A172 (cell line): ENCODE data around the gene ST6GAL1. TPM values are rescaled to one million over a fixed set of nuclear protein-coding genes. Genes with fewer than 3 reads are reported as not detected.
"Not testable (repeated sequence)": the region's sequence is repeated elsewhere in the genome, so short reads cannot be mapped to it uniquely, and the experiment has no call there.

ENCODE experiments used
- DNase-seq: peaks from one replicate; pipeline ENCODE4 v3.0.0-alpha.2; 2015; ENCODE audit warnings: low spot score
- total RNA-seq: library from RNA; depleted of rRNA; stranded (reverse); fragments of >200 nt; shearing (Covaris generic); gene quantifications from 2 replicates; pipeline ENCODE4 v1.2.3, GENCODE V29; 2014; rRNA removed

The ST6GAL1 gene
- 5.3 and 9.4 TPM in 2 replicates for total RNA-seq

- DNase-seq: peak; percentile 54
Measured at GRCh38 chr3:186930143-186930640, at the start of gene ST6GAL1. Gene ST6GAL1 (plus strand): TSS chr3:186930526. CDS start chr3:187042704, 112,178 bp downstream.

- no peak for DNase-seq
Measured at GRCh38 chr3:186882150-186882524, 48.2 kb upstream of the ST6GAL1 start.

GRCh38 chr3:186882881-186883685, 47.2 kb upstream of the ST6GAL1 start:
- peak; percentile 94 for DNase-seq

GRCh38 chr3:186883686-186884058, 46.7 kb upstream of the ST6GAL1 start:
- DNase-seq: peak; percentile 18

- DNase-seq: not testable (repeated sequence)
Measured at GRCh38 chr3:186884868-186885267, 45.5 kb upstream of the ST6GAL1 start.

GRCh38 chr3:186886202-186886981, 43.9 kb upstream of the ST6GAL1 start:
- no peak for DNase-seq

- DNase-seq: not testable (repeated sequence)
Measured at GRCh38 chr3:186887507-186887938, 42.8 kb upstream of the ST6GAL1 start.

- no peak for DNase-seq
Measured at GRCh38 chr3:186888569-186888968, 41.8 kb upstream of the ST6GAL1 start.

GRCh38 chr3:186889698-186890097, 40.6 kb upstream of the ST6GAL1 start:
- not testable (repeated sequence) for DNase-seq

- DNase-seq: no peak
Measured at GRCh38 chr3:186890911-186891310, 39.4 kb upstream of the ST6GAL1 start.

- DNase-seq: not testable (repeated sequence)
Measured at GRCh38 chr3:186893071-186893470, 37.3 kb upstream of the ST6GAL1 start.

- DNase-seq: no peak
Measured at GRCh38 chr3:186895406-186895805, 34.9 kb upstream of the ST6GAL1 start.

GRCh38 chr3:186896006-186896405, 34.3 kb upstream of the ST6GAL1 start:
- no peak for DNase-seq

GRCh38 chr3:186896875-186897274, 33.5 kb upstream of the ST6GAL1 start:
- DNase-seq: no peak

GRCh38 chr3:186901135-186901734, 29.1 kb upstream of the ST6GAL1 start:
- DNase-seq: peak; percentile 11

GRCh38 chr3:186902154-186902553, 28.2 kb upstream of the ST6GAL1 start:
- peak; percentile 25 for DNase-seq

- DNase-seq: no peak
Measured at GRCh38 chr3:186902713-186903112, 27.6 kb upstream of the ST6GAL1 start.

- not testable (repeated sequence) for DNase-seq
Measured at GRCh38 chr3:186903676-186904075, 26.6 kb upstream of the ST6GAL1 start.

GRCh38 chr3:186907075-186907474, 23.3 kb upstream of the ST6GAL1 start:
- DNase-seq: not testable (repeated sequence)

- peak; percentile 70 for DNase-seq
Measured at GRCh38 chr3:186909078-186909853, 21.1 kb upstream of the ST6GAL1 start.
